ENCODE measurements around the gene ZDHHC6.
"Not testable (repeated sequence)": the region's sequence is repeated elsewhere in the genome, so short reads cannot be mapped to it uniquely, and the experiment has no call there.

The ZDHHC6 gene

GRCh38 chr10:112388548-112388947 is 58.2 kb downstream of the ZDHHC6 start:
- FAIRE-seq, result no peak

- FAIRE-seq, result not testable (repeated sequence)
Observed at GRCh38 chr10:112388056-112388455, 58.7 kb downstream of the ZDHHC6 start.

- no peak for FAIRE-seq
Observed at GRCh38 chr10:112385201-112385600, 61.5 kb downstream of the ZDHHC6 start.

- no peak for FAIRE-seq
Observed at GRCh38 chr10:112384141-112384540, 62.6 kb downstream of the ZDHHC6 start.

GRCh38 chr10:112383325-112383724 is 63.4 kb downstream of the ZDHHC6 start:
- no peak for FAIRE-seq

DNA sequence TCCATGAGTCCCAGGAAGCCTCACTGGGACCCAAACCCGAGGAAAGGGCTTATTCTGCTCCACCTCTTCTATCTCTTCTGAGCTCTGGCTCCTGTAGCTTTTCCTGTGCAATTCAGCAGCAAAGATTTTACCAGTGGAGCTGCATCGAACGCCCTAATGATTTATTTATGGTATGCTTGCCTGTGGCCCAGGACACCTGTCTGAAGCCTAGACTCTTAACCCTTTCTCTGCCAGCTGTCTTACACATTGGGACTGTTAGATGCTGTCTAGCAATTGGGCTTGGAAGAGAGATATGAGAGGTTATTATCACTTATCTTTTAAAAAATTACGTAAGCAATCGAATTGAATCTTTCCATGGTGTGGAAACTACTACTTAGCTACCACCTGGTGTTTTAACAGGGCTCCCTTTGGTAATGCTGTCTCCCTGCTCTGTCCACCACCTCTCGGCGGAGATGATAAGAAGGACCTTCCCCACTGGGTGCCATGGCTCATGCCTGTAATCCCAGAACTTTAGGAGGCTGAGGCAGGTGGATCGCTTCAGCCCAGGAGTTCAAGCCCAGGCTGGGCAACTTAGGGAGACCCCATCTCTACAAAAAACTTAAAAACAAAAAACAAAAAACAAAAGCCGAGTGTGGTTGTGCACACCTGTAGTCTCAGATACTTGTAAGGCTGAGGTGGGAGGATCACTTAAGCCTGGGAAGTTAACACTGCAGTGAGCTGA is 64.0 kb downstream of the ZDHHC6 start:
- no peak for FAIRE-seq

All from TTC549 (cell line).